Sigmoid colon (tissue), 7 donors: ENCODE measurements around the gene ACTN4. TPM values are rescaled to one million over a fixed set of nuclear protein-coding genes. Genes with fewer than 3 reads are reported as not detected.

Experiments
- DNase-seq: peaks from one replicate; pipeline ENCODE4 v3.0.0-alpha.2; 2019
- H3K27ac ChIP-seq, 4 donors: fragments of 200-600 bp; sonication (generic); one replicate each; pipeline ENCODE4 v1.5.1; 2016 to 2019; ENCODE audit warnings: mild to moderate bottlenecking in 1 of 4
- H3K27me3 ChIP-seq, 3 donors: fragments of 200-600 bp; sonication (generic); one replicate each; pipeline ENCODE4 v1.5.1; 2019; ENCODE audit warnings: mild to moderate bottlenecking in 1 of 3
- H3K36me3 ChIP-seq, 4 donors: fragments of 200-600 bp; sonication (generic); one replicate each; pipeline ENCODE4 v1.5.1; 2016 to 2019
- H3K4me1 ChIP-seq, 4 donors: fragments of 200-600 bp; sonication (generic); one replicate each; pipeline ENCODE4 v1.5.1; 2017 to 2019
- H3K4me3 ChIP-seq, 4 donors: fragments of 200-600 bp; sonication (generic); one replicate each; pipeline ENCODE4 v1.5.1; 2017 to 2019; ENCODE audit warnings: mild to moderate bottlenecking in 2 of 4, moderate library complexity in 1 of 4
- H3K9me3 ChIP-seq, 4 donors: fragments of 200-600 bp in 3 of 4; sonication (generic) in 3 of 4; one replicate each; pipeline versions ENCODE4 v1.5.1 to v1.6.1; 2013 to 2019
- EP300 ChIP-seq, 4 donors: sonication (generic); formaldehyde crosslinking; IDR thresholded peaks; one replicate each; pipeline ENCODE4 v1.6.1; 2017; ENCODE audit warnings: antibody characterized with exemption in 4 of 4
- POLR2A ChIP-seq, 2 donors: fragments of 450-650 bp; IDR thresholded peaks; one replicate each; pipeline ENCODE4 v1.6.1; 2016; ENCODE audit warnings: antibody characterized with exemption in 2 of 2, mild to moderate bottlenecking in 2 of 2, moderate library complexity in 2 of 2
- POLR2AphosphoS5 ChIP-seq, 4 donors: sonication (generic); formaldehyde crosslinking; IDR thresholded peaks; one replicate each; pipeline ENCODE4 v1.6.1; 2017; ENCODE audit warnings: antibody characterized with exemption in 4 of 4
- WGBS, 2 donors: extraction: QIAGEN DNeasy Blood & Tissue Kit; methylation state at CpG; one replicate each; pipeline ENCODE4 v1.1.7; 2013; 5-methylcytosine and 5-hydroxymethylcytosine counted together
- intact Hi-C: fragments of 100-400 bp; cut with DNase I; formaldehyde crosslinking; loops from one replicate; pipeline ENCODE4 v1.15.1; 2023
- polyA plus RNA-seq, 3 donors: library from polyadenylated mRNA; stranded (reverse); fragments of 200-250 nt; gene quantifications; one replicate each; pipeline ENCODE4 v1.2.3, GENCODE V29; 2013
- total RNA-seq, 4 donors: library from RNA; depleted of rRNA; stranded (reverse); fragments of >200 nt; gene quantifications; one replicate each; pipeline ENCODE4 v1.1.0, GENCODE V29; 2016
- TF ChIP-seq, protein P1 (sequence below), 4 experiments: fragments of 450-650 bp in 3 of 4; fragments of 200-600 bp in 1 of 4; IDR thresholded peaks; one replicate each; pipeline ENCODE4 v1.5.1; 2016 to 2019; ENCODE audit warnings: antibody characterized with exemption in 4 of 4, mild to moderate bottlenecking in 3 of 4, moderate library complexity in 2 of 4
- donor health status: healthy with polysubstance abuse.
- donor health status: Bipolar disorder and iron deficiency.
- donor health status: healthy.

Gene ACTN4
- total and polyA plus RNA-seq, 7 donors: 122 to 456 (median 176) TPM

- Histone ChIP-seq H3K27ac (no peak overlapping the region), H3K36me3 (no peaks in the 10 kb centered on the region), H3K4me1 (peaks cover 0 to 13% (median 6%) of the 10 kb centered on the region in 4 donors), H3K9me3 (no peaks in the 10 kb centered on the region), H3K27me3 (no peaks in the 10 kb centered on the region), H3K4me3 (no peak overlapping the region)
- intact Hi-C loops: loop anchor here (5.0 to 10.0 kb wide), 3 partner anchors 190 to 253 kb away; partner anchors contain the start of genes ECH1, NFKBIB and SIRT2
- DNase-seq: no peak
- WGBS, 2 donors: 30 to 78% methylated on average over 8 of the region's 8 CpGs
- TF ChIP-seq POLR2A (IDR thresholded peaks at IDR 0.05): no peak
- TF ChIP-seq, protein P1, sequence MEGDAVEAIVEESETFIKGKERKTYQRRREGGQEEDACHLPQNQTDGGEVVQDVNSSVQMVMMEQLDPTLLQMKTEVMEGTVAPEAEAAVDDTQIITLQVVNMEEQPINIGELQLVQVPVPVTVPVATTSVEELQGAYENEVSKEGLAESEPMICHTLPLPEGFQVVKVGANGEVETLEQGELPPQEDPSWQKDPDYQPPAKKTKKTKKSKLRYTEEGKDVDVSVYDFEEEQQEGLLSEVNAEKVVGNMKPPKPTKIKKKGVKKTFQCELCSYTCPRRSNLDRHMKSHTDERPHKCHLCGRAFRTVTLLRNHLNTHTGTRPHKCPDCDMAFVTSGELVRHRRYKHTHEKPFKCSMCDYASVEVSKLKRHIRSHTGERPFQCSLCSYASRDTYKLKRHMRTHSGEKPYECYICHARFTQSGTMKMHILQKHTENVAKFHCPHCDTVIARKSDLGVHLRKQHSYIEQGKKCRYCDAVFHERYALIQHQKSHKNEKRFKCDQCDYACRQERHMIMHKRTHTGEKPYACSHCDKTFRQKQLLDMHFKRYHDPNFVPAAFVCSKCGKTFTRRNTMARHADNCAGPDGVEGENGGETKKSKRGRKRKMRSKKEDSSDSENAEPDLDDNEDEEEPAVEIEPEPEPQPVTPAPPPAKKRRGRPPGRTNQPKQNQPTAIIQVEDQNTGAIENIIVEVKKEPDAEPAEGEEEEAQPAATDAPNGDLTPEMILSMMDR (IDR thresholded peaks at IDR 0.05): no peak
- no peak for TF ChIP-seq POLR2AphosphoS5 (IDR thresholded peaks at IDR 0.05)
- no peak for TF ChIP-seq EP300 (IDR thresholded peaks at IDR 0.05)
Measured at GRCh38 chr19:38644719-38645118, 2.7 kb upstream of the ACTN4 start.

DNA sequence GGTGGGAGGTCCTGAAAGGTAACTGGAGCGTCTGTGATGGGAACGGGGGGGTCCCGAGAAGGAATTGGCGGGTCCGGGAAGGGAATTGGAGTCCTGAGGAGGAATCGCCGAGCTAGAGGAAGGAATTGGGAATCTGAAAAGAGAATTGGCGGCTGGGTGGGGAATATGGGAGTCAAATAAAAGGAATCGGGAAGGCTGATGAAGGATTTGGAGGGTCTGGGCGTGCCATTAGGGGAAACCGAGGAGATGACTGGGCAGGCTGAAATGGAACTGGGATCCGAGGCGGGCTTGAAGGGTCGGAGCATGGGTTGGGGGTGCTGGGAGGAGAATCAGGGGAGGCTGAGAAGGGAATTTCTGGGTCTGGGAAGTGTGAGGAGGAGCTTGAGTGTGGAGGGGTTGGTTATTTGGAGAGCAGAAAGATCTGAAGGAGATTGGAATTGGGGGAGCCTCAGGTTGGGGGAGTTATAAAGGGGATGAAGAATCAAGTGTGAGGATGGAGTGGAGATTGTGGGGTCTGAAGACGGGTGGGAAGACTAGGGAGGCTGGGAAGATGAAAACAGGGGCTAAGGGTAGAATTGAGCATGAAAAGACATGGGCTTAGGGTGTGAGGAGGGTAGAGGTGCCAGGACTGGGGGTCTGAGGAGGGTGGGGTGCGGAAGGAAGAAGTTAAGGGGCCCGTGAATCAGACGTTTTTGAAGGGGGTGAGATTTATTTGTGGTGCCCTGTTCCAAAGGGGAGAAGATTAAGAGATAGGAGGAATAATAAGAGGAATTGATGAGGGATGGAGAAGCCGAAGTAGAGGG lies 718 bp downstream of the ACTN4 start:
- H3K36me3 ChIP-seq: no peaks in the 10 kb centered on the region
- no peaks in the 10 kb centered on the region for H3K9me3 ChIP-seq
- WGBS, 2 donors: 0% methylated on average over 19 of the region's 19 CpGs
- intact Hi-C loops: loop anchor here (2.0 to 10.0 kb wide), 4 partner anchors 45 to 249 kb away; partner anchors contain the start of genes ECH1, NFKBIB and SIRT2
- H3K4me1 ChIP-seq: peaks cover 0 to 47% (median 40%) of the 10 kb centered on the region in 4 donors
- H3K27me3 ChIP-seq: no peaks in the 10 kb centered on the region
- DNase-seq: no peak
- peak overlapping the region; percentile 95 to 100 (median 98) for H3K4me3 ChIP-seq
- H3K27ac ChIP-seq: peak overlapping the region; percentile 96 to 100 (median 98)
- TF ChIP-seq, protein P1 (IDR thresholded peaks at IDR 0.05): no peak
- TF ChIP-seq POLR2AphosphoS5 (IDR thresholded peaks at IDR 0.05) (no peak), EP300 (IDR thresholded peaks at IDR 0.05) (no peak), POLR2A (IDR thresholded peaks at IDR 0.05) (no peak)

- Histone ChIP-seq H3K27me3 (no peaks in the 10 kb centered on the region), H3K9me3 (no peaks in the 10 kb centered on the region), H3K4me3 (peak overlapping the region; percentile 95 to 100 (median 98)), H3K27ac (peak overlapping the region; percentile 96 to 100 (median 98)), H3K4me1 (peaks cover 0 to 54% (median 46%) of the 10 kb centered on the region in 4 donors), H3K36me3 (no peaks in the 10 kb centered on the region)
- DNase-seq: no peak
- 0 to 1% methylated on average over 13 of the region's 13 CpGs for WGBS, 2 donors
- TF ChIP-seq EP300 (IDR thresholded peaks at IDR 0.05) (no peak), POLR2AphosphoS5 (IDR thresholded peaks at IDR 0.05) (peak in 2 of 4 donors; percentile 27 to 30)
- intact Hi-C loops: loop anchor here (2.0 to 10.0 kb wide), 4 partner anchors 44 to 248 kb away; partner anchors contain the start of genes ECH1, NFKBIB and SIRT2
Measured at GRCh38 chr19:38648769-38649304, 1.4 kb downstream of the ACTN4 start.

- TF ChIP-seq POLR2A (IDR thresholded peaks at IDR 0.05): peak in 1 of 2 donors; percentile 41
- TF ChIP-seq, protein P1 (IDR thresholded peaks at IDR 0.05): no peak
- no peak for TF ChIP-seq EP300 (IDR thresholded peaks at IDR 0.05)
- TF ChIP-seq POLR2AphosphoS5 (IDR thresholded peaks at IDR 0.05): peak in 2 of 4 donors; percentile 26 to 42
- Histone ChIP-seq H3K4me3 (peak overlapping the region; percentile 95 to 100 (median 98)), H3K4me1 (peaks cover 0 to 61% (median 53%) of the 10 kb centered on the region in 4 donors), H3K36me3 (no peaks in the 10 kb centered on the region), H3K27me3 (no peaks in the 10 kb centered on the region), H3K9me3 (no peaks in the 10 kb centered on the region), H3K27ac (peak overlapping the region; percentile 96 to 100 (median 98))
- WGBS, 2 donors: 5 to 28% methylated on average over 15 of the region's 15 CpGs
- intact Hi-C loops: loop anchor here (2.0 to 10.0 kb wide), 6 partner anchors 43 to 755 kb away; partner anchors contain the start of genes ECH1, NFKBIB, SIRT2 and ZFP36
- no peak for DNase-seq
Measured at GRCh38 chr19:38649305-38650171, 2.1 kb downstream of the ACTN4 start.
